ENCODE measurements around the gene PEX1. TPM values are rescaled to one million over a fixed set of nuclear protein-coding genes. Genes with fewer than 3 reads are reported as not detected.
A peak's percentile ranks its signal among the peaks of the same experiment; 100 is the strongest.

Gene PEX1
- polyA plus RNA-seq, 6 donors from 2014 or later: 3.5 to 10.2 (median 7.2) TPM

DNA sequence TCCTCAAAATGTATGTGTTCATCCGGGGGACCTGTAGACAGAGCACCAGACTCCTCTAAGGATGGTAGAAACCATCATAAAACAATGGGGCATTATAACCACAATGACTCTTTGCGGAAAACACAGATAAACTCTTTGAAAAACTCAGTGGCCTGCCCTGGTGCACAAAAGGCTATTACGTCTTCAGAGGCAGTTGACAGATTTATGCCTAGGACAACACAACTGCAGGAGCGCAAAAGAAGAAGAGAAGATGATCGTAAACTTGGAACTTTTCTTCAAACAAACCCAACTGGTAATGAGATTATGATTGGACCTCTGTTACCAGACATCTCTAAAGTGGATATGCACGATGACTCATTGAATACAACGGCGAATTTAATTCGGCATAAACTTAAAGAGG, 6.3 kb upstream of the PEX1 start:
- peaks cover 28 to 35% of the 10 kb centered on the region in 2 donors for H3K36me3 Mint-ChIP-seq
- no peak overlapping the region for H3K4me3 Mint-ChIP-seq
- H3K9me3 Mint-ChIP-seq: no peaks in the 10 kb centered on the region
- no peaks in the 10 kb centered on the region for H3K27me3 Mint-ChIP-seq
- DNase-seq (no peak), ATAC-seq (ENCODE audit: low read depth in 2 of 2) (no peak)
- no peak overlapping the region for H3K27ac Mint-ChIP-seq
- H3K4me1 Mint-ChIP-seq: peaks cover 23 to 30% (median 24%) of the 10 kb centered on the region in 3 donors

DNA sequence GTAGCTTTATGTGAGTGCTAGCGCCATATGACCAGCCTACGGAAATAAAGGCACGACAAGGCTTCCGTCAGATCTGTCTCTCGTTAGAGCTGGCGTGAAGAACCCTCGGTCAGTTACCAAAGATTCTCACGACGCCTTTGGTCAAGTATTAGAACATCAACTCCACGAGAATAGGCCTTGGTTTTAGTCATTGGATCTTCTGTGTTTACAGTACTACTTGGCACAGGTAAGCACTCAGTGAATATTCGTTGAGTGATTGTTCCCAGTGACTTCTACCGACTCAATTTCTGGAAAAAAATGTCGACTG, 591 bp upstream of the PEX1 start:
- Mint-ChIP-seq H3K9me3 (peaks cover 0 to 2% (median 0%) of the 10 kb centered on the region in 7 donors), H3K27ac (peak overlapping the region; percentile 87 to 98 (median 94)), H3K4me1 (peaks cover 25 to 37% (median 30%) of the 10 kb centered on the region in 3 donors), H3K36me3 (peaks cover 20 to 23% of the 10 kb centered on the region in 2 donors), H3K27me3 (no peaks in the 10 kb centered on the region), H3K4me3 (peak overlapping the region; percentile 80 to 99 (median 92))
- no peak for ATAC-seq (ENCODE audit: low read depth in 2 of 2)
- DNase-seq: no peak

DNA sequence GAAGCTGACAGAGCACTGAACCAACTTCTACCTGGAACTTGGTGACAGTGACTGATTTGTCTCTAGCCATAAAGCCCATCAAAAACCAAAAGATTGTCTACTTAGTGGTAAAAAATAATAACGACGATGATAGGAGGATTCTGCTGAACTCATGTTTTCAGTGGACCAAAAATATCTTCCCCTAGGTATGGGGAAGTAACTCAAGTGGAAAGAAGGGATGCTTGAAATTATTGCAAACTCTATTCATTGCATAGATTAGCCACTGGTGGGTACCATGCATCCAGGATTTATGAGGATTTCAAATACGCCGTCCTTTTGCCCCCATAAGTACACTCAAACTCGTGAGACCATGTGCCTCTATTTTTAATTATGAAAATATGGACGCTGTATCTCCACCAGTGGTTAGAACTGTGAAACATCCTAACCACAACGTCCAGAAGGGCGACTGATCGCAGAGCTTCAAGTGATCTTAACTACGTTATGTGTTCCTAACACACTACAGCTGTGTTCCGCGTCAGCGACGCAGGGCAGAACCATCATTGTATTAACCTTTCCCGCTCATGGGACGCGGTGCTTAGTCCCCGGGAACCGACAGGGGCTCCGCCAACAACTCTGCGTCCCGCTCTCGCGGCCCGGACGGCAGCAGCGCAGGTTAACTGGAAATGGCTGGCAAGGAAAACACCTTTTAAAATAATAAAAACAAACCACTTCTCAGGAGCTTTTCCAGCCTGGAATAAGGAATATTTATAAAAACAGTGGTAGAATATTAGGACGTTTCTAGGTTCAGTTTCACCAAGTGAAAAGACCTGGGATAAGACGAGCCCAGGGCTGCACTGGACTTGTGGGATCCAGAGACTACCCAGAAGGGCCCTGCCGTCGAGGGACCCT, 776 bp downstream of the PEX1 start:
- Mint-ChIP-seq H3K27me3 (no peaks in the 10 kb centered on the region), H3K36me3 (peaks cover 10 to 13% of the 10 kb centered on the region in 2 donors), H3K9me3 (peaks cover 0 to 2% (median 0%) of the 10 kb centered on the region in 7 donors), H3K4me1 (peaks cover 16 to 37% (median 26%) of the 10 kb centered on the region in 3 donors), H3K27ac (peak overlapping the region; percentile 91 to 99 (median 96)), H3K4me3 (peak overlapping the region; percentile 80 to 99 (median 92))
- ATAC-seq (ENCODE audit: low read depth in 2 of 2) (peak; percentile 25 to 34), DNase-seq (peak; percentile 46)

DNA sequence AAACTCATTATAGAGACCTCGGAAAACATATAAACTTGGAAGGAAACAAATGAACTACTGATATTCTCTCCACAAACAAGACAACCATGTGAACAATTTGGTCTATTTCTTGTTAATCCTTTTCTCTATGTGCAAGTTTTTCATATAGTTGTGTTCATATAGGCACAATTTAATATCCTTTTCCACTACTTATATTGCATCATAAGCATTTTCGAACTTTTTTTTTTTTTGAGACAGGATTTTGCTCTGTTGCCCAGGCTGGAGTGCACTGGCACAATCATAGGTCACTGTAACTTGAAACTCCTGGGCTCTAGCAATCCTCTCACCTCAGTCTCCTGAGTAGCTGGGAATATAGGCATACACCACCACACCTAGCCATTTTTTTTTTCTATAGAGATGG, 5.2 kb downstream of the PEX1 start:
- no peaks in the 10 kb centered on the region for H3K27me3 Mint-ChIP-seq
- no peak overlapping the region for H3K4me3 Mint-ChIP-seq
- ATAC-seq (ENCODE audit: low read depth in 2 of 2) (no peak), DNase-seq (no peak)
- H3K36me3 Mint-ChIP-seq: no peaks in the 10 kb centered on the region
- H3K9me3 Mint-ChIP-seq: no peaks in the 10 kb centered on the region
- peaks cover 6 to 13% (median 12%) of the 10 kb centered on the region in 3 donors for H3K4me1 Mint-ChIP-seq
- H3K27ac Mint-ChIP-seq: no peak overlapping the region

DNA sequence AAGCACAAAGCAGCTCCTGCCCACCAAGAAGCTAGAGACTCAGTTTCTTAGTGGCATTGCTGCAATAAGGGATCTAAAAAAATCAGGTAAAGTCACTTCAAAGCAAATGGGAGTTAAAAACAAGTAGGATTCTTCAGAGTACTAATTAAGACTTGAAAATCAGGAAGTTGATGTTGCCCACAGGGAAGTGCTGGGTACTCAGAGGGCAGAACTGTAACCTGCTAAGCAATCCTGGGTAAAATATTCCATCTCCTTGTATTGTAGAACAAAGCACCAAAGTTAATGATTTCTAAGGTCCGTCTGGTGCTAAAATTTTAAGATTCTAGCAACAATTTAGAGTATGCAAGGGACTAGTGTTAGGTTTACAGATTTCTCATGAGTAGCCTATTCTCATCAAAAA, 8.3 kb downstream of the PEX1 start:
- peaks cover 0 to 2% (median 0%) of the 10 kb centered on the region in 3 donors for H3K4me1 Mint-ChIP-seq
- DNase-seq (no peak), ATAC-seq (ENCODE audit: low read depth in 2 of 2) (no peak)
- no peaks in the 10 kb centered on the region for H3K9me3 Mint-ChIP-seq
- H3K27me3 Mint-ChIP-seq: no peaks in the 10 kb centered on the region
- H3K27ac Mint-ChIP-seq: no peak overlapping the region
- H3K4me3 Mint-ChIP-seq: no peak overlapping the region
- H3K36me3 Mint-ChIP-seq: peaks cover 7 to 9% of the 10 kb centered on the region in 2 donors

DNA sequence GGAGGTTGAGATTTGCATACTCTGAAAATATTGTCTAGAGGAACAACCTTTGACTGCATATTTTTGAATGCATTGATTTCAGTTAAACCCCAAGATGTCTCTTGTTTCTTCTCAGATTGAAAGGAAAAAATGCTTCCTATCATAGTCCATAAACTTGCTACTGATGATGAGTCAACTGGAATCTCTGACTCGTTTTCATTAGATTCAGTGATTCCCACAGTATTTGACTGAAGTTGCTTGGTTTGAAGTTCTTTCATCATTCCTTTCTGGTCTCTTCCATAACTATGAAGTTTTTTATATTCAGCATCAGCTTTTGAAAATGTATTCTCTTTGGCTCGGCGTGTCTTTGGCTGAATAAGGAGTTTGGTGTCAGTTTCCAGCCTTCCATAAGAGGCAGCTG, 10.7 kb downstream of the PEX1 start:
- peaks cover 0 to 2% (median 0%) of the 10 kb centered on the region in 3 donors for H3K4me1 Mint-ChIP-seq
- no peaks in the 10 kb centered on the region for H3K27me3 Mint-ChIP-seq
- ATAC-seq (ENCODE audit: low read depth in 2 of 2) (no peak), DNase-seq (no peak)
- H3K27ac Mint-ChIP-seq: no peak overlapping the region
- no peak overlapping the region for H3K4me3 Mint-ChIP-seq
- peaks cover 7 to 14% of the 10 kb centered on the region in 2 donors for H3K36me3 Mint-ChIP-seq
- H3K9me3 Mint-ChIP-seq: no peaks in the 10 kb centered on the region

DNA sequence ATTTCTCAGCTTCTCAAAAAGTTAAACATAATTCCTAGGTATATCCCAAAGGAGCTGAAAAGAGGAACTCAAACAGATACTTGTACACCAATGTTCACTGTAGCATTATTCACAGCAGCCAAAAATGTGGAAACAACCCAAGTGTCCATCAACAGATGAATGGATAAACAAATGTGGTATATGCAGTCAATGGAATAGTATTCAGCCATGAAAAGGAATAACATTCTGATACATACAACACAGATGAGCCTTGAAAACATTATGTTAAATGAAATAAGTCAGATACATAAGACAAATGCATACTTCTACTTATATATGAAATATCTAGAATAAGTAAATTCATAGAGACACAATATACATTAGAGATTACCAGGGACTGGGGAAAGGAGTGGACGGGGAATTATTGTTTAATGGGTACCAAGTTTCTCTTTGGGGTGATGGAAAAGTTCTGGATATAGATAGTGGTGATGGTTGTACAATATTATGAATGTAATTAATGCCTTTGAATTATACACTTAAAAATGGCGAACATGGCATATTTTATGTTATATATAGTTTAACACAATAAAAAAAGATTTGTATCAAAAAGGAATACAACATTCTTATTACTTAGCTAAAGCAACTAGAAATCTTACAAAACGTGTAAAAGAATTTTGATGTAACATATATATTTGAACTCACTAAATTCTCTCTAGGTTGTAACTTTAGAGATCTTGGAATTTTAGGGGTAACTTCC, 15.0 kb downstream of the PEX1 start:
- Mint-ChIP-seq H3K4me1 (peaks cover 0 to 2% (median 0%) of the 10 kb centered on the region in 3 donors), H3K4me3 (no peak overlapping the region), H3K9me3 (no peaks in the 10 kb centered on the region), H3K27me3 (no peaks in the 10 kb centered on the region), H3K27ac (no peak overlapping the region), H3K36me3 (peaks cover 7 to 14% of the 10 kb centered on the region in 2 donors)
- DNase-seq (no peak), ATAC-seq (ENCODE audit: low read depth in 2 of 2) (no peak)

DNA sequence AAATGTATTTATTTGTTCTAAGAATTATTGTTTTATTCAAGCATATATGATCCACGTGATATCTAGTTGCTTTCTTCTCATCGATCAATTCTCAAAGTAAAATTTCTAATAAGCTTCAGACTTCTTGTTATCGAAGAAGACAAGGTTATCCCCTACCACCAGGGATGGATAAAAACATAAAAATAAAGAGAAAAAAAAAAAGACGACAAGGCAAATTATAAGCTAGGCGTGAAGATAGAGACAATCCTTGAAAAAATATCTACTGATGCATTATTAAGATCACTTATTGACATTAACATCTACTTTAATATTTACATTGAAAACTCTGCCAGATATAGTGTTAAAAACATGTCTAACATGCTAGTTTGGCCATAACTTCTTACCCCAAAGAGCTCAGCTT, 19.4 kb downstream of the PEX1 start:
- H3K4me1 Mint-ChIP-seq: peaks cover 1 to 3% (median 2%) of the 10 kb centered on the region in 3 donors
- DNase-seq (no peak), ATAC-seq (ENCODE audit: low read depth in 2 of 2) (no peak)
- peaks cover 0 to 4% of the 10 kb centered on the region in 2 donors for H3K36me3 Mint-ChIP-seq
- H3K27me3 Mint-ChIP-seq: no peaks in the 10 kb centered on the region
- no peak overlapping the region for H3K27ac Mint-ChIP-seq
- no peak overlapping the region for H3K4me3 Mint-ChIP-seq
- no peaks in the 10 kb centered on the region for H3K9me3 Mint-ChIP-seq

DNA sequence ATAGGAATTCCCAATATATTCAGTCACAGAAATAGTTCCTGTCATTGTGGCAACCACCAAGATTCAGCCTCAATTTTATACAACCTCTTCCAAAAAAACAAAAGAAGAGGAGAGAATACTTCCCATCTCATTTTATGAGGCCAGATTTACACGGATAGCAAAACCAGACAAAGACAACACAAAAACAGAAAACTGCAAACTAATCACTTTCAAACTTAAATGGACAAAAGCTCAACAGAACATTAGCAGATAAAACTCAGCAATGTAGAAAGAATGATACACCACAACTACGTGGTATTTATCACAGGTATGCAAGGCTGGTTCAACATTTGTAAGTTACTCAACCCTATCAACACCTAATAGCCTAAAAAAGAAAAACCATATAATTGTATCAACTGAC, 22.0 kb downstream of the PEX1 start:
- ATAC-seq (ENCODE audit: low read depth in 2 of 2) (no peak), DNase-seq (no peak)
- peaks cover 8 to 10% of the 10 kb centered on the region in 2 donors for H3K36me3 Mint-ChIP-seq
- H3K4me1 Mint-ChIP-seq: peaks cover 3 to 6% (median 6%) of the 10 kb centered on the region in 3 donors
- no peaks in the 10 kb centered on the region for H3K27me3 Mint-ChIP-seq
- H3K9me3 Mint-ChIP-seq: no peaks in the 10 kb centered on the region
- no peak overlapping the region for H3K27ac Mint-ChIP-seq
- no peak overlapping the region for H3K4me3 Mint-ChIP-seq

DNA sequence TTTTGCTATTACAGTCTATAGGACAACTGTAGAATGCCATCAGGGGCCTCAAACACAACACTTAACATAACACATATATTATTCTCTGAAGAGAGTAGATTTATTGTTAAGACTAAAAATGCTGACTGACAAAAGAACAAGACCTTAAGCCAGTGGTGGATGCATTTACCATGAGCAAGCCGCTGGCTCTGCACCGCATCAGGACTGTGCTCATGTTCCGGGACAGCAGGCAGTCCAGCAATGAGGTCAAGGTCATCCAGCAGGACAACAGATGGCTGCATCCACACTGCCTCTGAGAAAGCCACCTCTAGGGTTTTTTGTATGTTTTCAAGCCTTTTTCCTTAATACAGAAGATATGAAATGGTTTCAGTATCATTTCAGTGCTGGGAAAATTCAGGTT, 23.8 kb downstream of the PEX1 start:
- ATAC-seq (ENCODE audit: low read depth in 2 of 2): no peak
- Mint-ChIP-seq H3K36me3 (peaks cover 19 to 21% of the 10 kb centered on the region in 2 donors), H3K27ac (no peak overlapping the region)

DNA sequence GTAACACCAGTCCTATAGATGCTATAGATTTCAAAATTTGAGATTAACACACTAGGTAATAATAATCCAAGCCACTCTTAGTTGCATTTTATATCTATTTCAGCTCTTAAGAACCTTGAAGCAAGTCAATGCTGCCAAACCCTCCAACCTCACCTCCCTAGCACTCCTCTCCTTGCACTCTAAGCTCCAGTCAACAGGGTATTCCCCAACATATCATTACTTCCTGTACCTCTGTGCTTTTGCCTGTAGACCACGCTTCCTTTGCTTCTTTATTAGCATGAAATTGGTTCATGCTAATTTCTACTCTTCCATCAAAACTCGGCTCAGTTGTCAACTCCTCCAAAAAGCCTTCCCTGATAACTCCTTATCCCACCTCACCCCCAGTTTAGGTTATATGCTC, 24.6 kb downstream of the PEX1 start:
- Mint-ChIP-seq H3K36me3 (peaks cover 25 to 29% of the 10 kb centered on the region in 2 donors), H3K27ac (no peak overlapping the region)

More for the DNA sequence above, 23.8 kb downstream of the PEX1 start:
- Mint-ChIP-seq H3K4me1 (peaks cover 3 to 6% (median 6%) of the 10 kb centered on the region in 3 donors), H3K4me3 (no peak overlapping the region), H3K9me3 (no peaks in the 10 kb centered on the region), H3K27me3 (no peaks in the 10 kb centered on the region)
- DNase-seq: no peak

DNA sequence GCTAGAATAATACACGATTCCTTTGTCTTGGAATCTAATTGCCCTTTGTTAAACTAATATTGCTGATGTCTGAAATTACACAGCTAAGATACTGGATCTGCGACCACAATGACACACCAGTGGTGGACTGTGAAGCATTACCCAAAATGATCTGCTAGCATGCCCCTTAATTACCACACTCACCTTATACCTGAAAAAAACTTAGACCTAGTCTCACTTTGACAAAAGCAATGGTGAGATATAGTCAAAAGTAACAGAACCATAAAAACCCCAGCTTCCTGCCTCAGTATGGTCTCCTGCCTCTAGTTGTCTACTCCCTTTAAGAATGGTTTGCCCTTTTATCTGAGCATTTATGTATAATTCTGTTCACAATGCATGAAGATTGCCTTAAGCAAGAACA, 29.8 kb downstream of the PEX1 start:
- Mint-ChIP-seq H3K9me3 (no peaks in the 10 kb centered on the region), H3K4me1 (no peaks in the 10 kb centered on the region), H3K27me3 (no peaks in the 10 kb centered on the region), H3K4me3 (no peak overlapping the region), H3K27ac (no peak overlapping the region), H3K36me3 (peaks cover 28 to 32% of the 10 kb centered on the region in 2 donors)
- no peak for ATAC-seq (ENCODE audit: low read depth in 2 of 2)
- no peak for DNase-seq

More for the DNA sequence above, 24.6 kb downstream of the PEX1 start:
- no peaks in the 10 kb centered on the region for H3K9me3 Mint-ChIP-seq
- ATAC-seq (ENCODE audit: low read depth in 2 of 2) (no peak), DNase-seq (no peak)
- H3K27me3 Mint-ChIP-seq: no peaks in the 10 kb centered on the region
- no peak overlapping the region for H3K4me3 Mint-ChIP-seq
- peaks cover 3 to 6% (median 6%) of the 10 kb centered on the region in 3 donors for H3K4me1 Mint-ChIP-seq

DNA sequence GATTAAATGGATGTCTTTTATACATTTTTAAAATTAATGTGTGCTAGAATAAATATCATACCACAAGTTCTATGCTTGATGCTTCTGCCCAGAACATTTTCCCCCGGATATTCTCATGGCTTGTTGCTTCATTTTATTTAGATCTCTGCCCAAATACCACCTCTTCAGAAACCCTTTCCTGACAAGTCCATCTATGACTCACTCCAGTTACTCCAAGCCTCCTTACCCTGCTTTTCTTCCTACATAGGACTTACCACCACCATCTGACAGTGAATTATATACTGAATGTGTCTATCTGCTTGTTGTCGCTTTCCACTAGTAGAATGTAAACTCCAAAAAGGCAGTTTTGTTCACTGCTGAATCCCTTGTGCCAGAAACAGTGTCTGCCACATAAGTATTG, 31.4 kb downstream of the PEX1 start:
- DNase-seq: no peak
- Mint-ChIP-seq H3K4me3 (no peak overlapping the region), H3K27ac (no peak overlapping the region), H3K36me3 (peaks cover 25 to 30% of the 10 kb centered on the region in 2 donors), H3K9me3 (no peaks in the 10 kb centered on the region), H3K27me3 (no peaks in the 10 kb centered on the region), H3K4me1 (no peaks in the 10 kb centered on the region)
- no peak for ATAC-seq (ENCODE audit: low read depth in 2 of 2)

DNA sequence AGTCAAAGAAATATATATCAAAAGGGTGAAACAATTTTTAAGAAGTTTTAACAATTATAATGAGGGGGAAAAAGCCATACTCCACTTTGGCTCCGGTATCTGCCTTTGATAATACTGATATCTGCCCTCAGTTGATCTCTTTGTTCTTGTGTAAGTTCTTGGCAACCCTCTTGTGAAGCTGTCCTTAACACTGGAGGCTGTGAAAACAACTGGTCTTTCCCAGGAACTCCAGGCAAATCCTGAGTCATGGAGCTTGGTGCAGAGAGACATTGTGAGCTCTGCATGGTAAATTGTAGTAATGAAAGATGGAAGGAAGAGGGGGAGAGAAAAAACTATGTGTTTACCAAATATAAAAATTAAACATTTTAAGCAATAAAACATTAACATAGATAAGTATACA, 38.7 kb downstream of the PEX1 start:
- Mint-ChIP-seq H3K4me1 (no peaks in the 10 kb centered on the region), H3K27me3 (no peaks in the 10 kb centered on the region), H3K4me3 (no peak overlapping the region), H3K9me3 (no peaks in the 10 kb centered on the region), H3K27ac (no peak overlapping the region), H3K36me3 (peaks cover 9 to 19% of the 10 kb centered on the region in 2 donors)
- DNase-seq: no peak
- ATAC-seq (ENCODE audit: low read depth in 2 of 2): no peak
